Breast epithelium (tissue), 3 donors: ENCODE data around the gene CHRDL1.

ENCODE experiments used
- CTCF ChIP-seq, 3 donors: fragments of 450-650 bp; IDR thresholded peaks; one replicate each; pipeline ENCODE4 v1.5.1; 2016 to 2017; ENCODE audit warnings: antibody characterized with exemption in 3 of 3, mild to moderate bottlenecking in 3 of 3, moderate library complexity in 3 of 3
- POLR2A ChIP-seq: fragments of 450-650 bp; IDR thresholded peaks from one replicate; pipeline ENCODE4 v1.6.1; 2016; ENCODE audit warnings: antibody characterized with exemption, mild to moderate bottlenecking, moderate library complexity
- POLR2AphosphoS5 ChIP-seq, 3 donors: sonication (generic); formaldehyde crosslinking; IDR thresholded peaks; one replicate each; pipeline ENCODE4 v1.6.1; 2017; ENCODE audit warnings: antibody characterized with exemption in 3 of 3

GRCh38 chrX:110671068-110671803, 124.4 kb downstream of the CHRDL1 start:
- TF ChIP-seq POLR2A (no peak), CTCF (IDR thresholded peaks at IDR 0.05) (no peak), POLR2AphosphoS5 (IDR thresholded peaks at IDR 0.05) (no peak)
